ENCODE data around the gene OR4M1. TPM values are rescaled to one million over a fixed set of nuclear protein-coding genes. Genes with fewer than 3 reads are reported as not detected.
"Not testable (repeated sequence)": the region's sequence is repeated elsewhere in the genome, so short reads cannot be mapped to it uniquely, and the experiment has no call there.

The OR4M1 gene
- total and polyA plus RNA-seq, 2 donors (not counting 1 experiment from before 2014, with no cell fraction given): not detected

- Histone ChIP-seq H4K20me1 (ENCODE audit: control insufficient read depth, extremely low read depth, insufficient read depth, low read length) (no peaks in the 10 kb centered on the region), H3K27ac (ENCODE audit: insufficient read depth, low read length) (no peak within 1 kb of the TSS), H3K27me3 (ENCODE audit: control insufficient read depth, insufficient read depth, low read length) (no peaks in the 10 kb centered on the region), H3K9ac (ENCODE audit: insufficient read depth, low read length) (no peak within 1 kb of the TSS), H3K79me2 (ENCODE audit: control insufficient read depth, insufficient read depth, low read length) (no peaks in the 10 kb centered on the region), H3K4me3 (replicated peaks in 1 of 4; ENCODE audit: control extremely low read depth in 1 of 4, insufficient read depth in 1 of 4, low read depth in 3 of 4, low read length in 4 of 4) (no peak within 1 kb of the TSS), H3K4me2 (ENCODE audit: extremely low read depth, insufficient read depth, low read length) (no peak within 1 kb of the TSS), H3K4me1 (ENCODE audit: control insufficient read depth, extremely low read depth, insufficient read depth, low read length) (no peaks in the 10 kb centered on the region), H3K9me3 (ENCODE audit: control insufficient read depth, insufficient read depth, low read depth, low read length) (no peaks in the 10 kb centered on the region), H3K36me3 (ENCODE audit: control insufficient read depth, insufficient read depth, low read length) (no peaks in the 10 kb centered on the region), H2AFZ (ENCODE audit: low read length) (no peak within 1 kb of the TSS)
- TF ChIP-seq, protein P1, sequence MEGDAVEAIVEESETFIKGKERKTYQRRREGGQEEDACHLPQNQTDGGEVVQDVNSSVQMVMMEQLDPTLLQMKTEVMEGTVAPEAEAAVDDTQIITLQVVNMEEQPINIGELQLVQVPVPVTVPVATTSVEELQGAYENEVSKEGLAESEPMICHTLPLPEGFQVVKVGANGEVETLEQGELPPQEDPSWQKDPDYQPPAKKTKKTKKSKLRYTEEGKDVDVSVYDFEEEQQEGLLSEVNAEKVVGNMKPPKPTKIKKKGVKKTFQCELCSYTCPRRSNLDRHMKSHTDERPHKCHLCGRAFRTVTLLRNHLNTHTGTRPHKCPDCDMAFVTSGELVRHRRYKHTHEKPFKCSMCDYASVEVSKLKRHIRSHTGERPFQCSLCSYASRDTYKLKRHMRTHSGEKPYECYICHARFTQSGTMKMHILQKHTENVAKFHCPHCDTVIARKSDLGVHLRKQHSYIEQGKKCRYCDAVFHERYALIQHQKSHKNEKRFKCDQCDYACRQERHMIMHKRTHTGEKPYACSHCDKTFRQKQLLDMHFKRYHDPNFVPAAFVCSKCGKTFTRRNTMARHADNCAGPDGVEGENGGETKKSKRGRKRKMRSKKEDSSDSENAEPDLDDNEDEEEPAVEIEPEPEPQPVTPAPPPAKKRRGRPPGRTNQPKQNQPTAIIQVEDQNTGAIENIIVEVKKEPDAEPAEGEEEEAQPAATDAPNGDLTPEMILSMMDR (conservative IDR thresholded peaks at IDR 0.05 in 1 of 2, IDR thresholded peaks at IDR 0.05 in 1 of 2; ENCODE audit: low read depth in 1 of 2, low read length in 2 of 2): no peak
- no peak for TF ChIP-seq EZH2 (IDR thresholded peaks at IDR 0.05; ENCODE audit: low read length, missing control alignments)
- DNase-seq (ENCODE audit: low read depth in 2 of 2): no peak
Observed at GRCh38 chr14:19743256-19743655, 30.0 kb upstream of the OR4M1 start, which contains the start of gene OR4Q3. Gene OR4Q3, plus strand, starts transcription at chr14:19743571.

DNA sequence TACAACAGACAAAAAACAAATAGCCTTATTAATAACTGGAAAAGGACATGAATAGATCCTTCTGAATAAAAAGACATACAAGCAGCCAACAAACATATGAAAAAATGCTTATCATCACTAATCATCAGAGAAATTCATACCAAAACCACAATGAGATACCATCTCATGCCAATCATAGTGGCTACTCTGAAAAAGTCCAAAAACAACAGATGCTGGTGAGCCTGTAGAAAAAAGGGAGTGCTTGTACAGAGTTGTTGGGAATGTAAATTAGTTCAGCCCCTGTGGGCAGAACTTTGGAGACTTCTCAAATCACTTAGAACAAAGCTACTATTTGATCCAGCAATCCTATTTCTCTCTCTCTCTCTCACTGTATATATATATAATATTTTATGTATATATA lies 21.0 kb upstream of the OR4M1 start:
- H3K27me3 ChIP-seq (ENCODE audit: control insufficient read depth, insufficient read depth, low read length); H3K9me3 ChIP-seq (ENCODE audit: control insufficient read depth, insufficient read depth, low read depth, low read length); H3K9ac ChIP-seq (ENCODE audit: insufficient read depth, low read length); H4K20me1 ChIP-seq (ENCODE audit: control insufficient read depth, extremely low read depth, insufficient read depth, low read length); H3K36me3 ChIP-seq (ENCODE audit: control insufficient read depth, insufficient read depth, low read length); H3K4me3 ChIP-seq (replicated peaks in 1 of 4; ENCODE audit: control extremely low read depth in 1 of 4, insufficient read depth in 1 of 4, low read depth in 3 of 4, low read length in 4 of 4); H3K79me2 ChIP-seq (ENCODE audit: control insufficient read depth, insufficient read depth, low read length); H3K4me2 ChIP-seq (ENCODE audit: extremely low read depth, insufficient read depth, low read length); H3K4me1 ChIP-seq (ENCODE audit: control insufficient read depth, extremely low read depth, insufficient read depth, low read length); H3K27ac ChIP-seq (ENCODE audit: insufficient read depth, low read length); DNase-seq (ENCODE audit: low read depth in 2 of 2); H2AFZ ChIP-seq (ENCODE audit: low read length): not testable (repeated sequence)

DNA sequence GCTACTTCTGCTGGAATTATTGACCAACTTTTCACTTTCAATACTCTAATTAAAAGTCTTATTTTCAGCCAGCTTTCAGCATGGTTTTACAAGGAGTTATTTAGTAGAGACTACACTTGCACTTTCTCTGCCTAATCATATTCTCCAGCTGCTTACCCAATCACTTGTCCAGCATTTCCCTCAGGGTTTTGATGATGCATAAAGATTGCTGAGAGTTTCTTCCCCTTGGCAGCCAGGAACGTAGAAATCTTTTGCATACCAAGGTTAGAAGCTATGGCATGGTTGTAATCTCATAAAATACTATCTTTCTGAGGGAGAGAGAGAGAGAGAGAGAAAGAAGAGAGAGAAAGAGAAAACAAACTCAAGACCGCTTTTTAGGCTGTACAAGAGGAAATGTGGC lies 19.1 kb upstream of the OR4M1 start:
- Histone ChIP-seq H3K27me3 (ENCODE audit: control insufficient read depth, insufficient read depth, low read length) (no peaks in the 10 kb centered on the region), H2AFZ (ENCODE audit: low read length) (no peak overlapping the region), H4K20me1 (ENCODE audit: control insufficient read depth, extremely low read depth, insufficient read depth, low read length) (no peaks in the 10 kb centered on the region), H3K79me2 (ENCODE audit: control insufficient read depth, insufficient read depth, low read length) (no peaks in the 10 kb centered on the region), H3K4me3 (replicated peaks in 1 of 4; ENCODE audit: control extremely low read depth in 1 of 4, insufficient read depth in 1 of 4, low read depth in 3 of 4, low read length in 4 of 4) (no peak overlapping the region), H3K9me3 (ENCODE audit: control insufficient read depth, insufficient read depth, low read depth, low read length) (no peaks in the 10 kb centered on the region), H3K4me1 (ENCODE audit: control insufficient read depth, extremely low read depth, insufficient read depth, low read length) (no peaks in the 10 kb centered on the region), H3K27ac (ENCODE audit: insufficient read depth, low read length) (no peak overlapping the region), H3K36me3 (ENCODE audit: control insufficient read depth, insufficient read depth, low read length) (no peaks in the 10 kb centered on the region), H3K9ac (ENCODE audit: insufficient read depth, low read length) (no peak overlapping the region), H3K4me2 (ENCODE audit: extremely low read depth, insufficient read depth, low read length) (no peak overlapping the region)
- no peak for DNase-seq (ENCODE audit: low read depth in 2 of 2)
- TF ChIP-seq, protein P1 (conservative IDR thresholded peaks at IDR 0.05 in 1 of 2, IDR thresholded peaks at IDR 0.05 in 1 of 2; ENCODE audit: low read depth in 1 of 2, low read length in 2 of 2): no peak
- TF ChIP-seq EZH2 (IDR thresholded peaks at IDR 0.05; ENCODE audit: low read length, missing control alignments): no peak

GRCh38 chr14:19771491-19771890 lies 1.8 kb upstream of the OR4M1 start:
- H3K36me3 ChIP-seq (ENCODE audit: control insufficient read depth, insufficient read depth, low read length); H3K79me2 ChIP-seq (ENCODE audit: control insufficient read depth, insufficient read depth, low read length); H3K27me3 ChIP-seq (ENCODE audit: control insufficient read depth, insufficient read depth, low read length); H2AFZ ChIP-seq (ENCODE audit: low read length); H3K9me3 ChIP-seq (ENCODE audit: control insufficient read depth, insufficient read depth, low read depth, low read length); H3K4me2 ChIP-seq (ENCODE audit: extremely low read depth, insufficient read depth, low read length); H3K27ac ChIP-seq (ENCODE audit: insufficient read depth, low read length); DNase-seq (ENCODE audit: low read depth in 2 of 2); H3K9ac ChIP-seq (ENCODE audit: insufficient read depth, low read length); H4K20me1 ChIP-seq (ENCODE audit: control insufficient read depth, extremely low read depth, insufficient read depth, low read length); H3K4me3 ChIP-seq (replicated peaks in 1 of 4; ENCODE audit: control extremely low read depth in 1 of 4, insufficient read depth in 1 of 4, low read depth in 3 of 4, low read length in 4 of 4); H3K4me1 ChIP-seq (ENCODE audit: control insufficient read depth, extremely low read depth, insufficient read depth, low read length): not testable (repeated sequence)

Data from fibroblast of lung (primary cell).